HUDEP-2 (cell line): Measurements from ENCODE around the gene CHST6.
"Not testable (repeated sequence)": the region's sequence is repeated elsewhere in the genome, so short reads cannot be mapped to it uniquely, and the experiment has no call there.

Source experiments
- DNase-seq, 76 experiments: peaks; one replicate each; lab custom pipeline; 2025; ENCODE audit not compliant: unreplicated experiment in 76 of 76; lab: John Stamatoyannopoulos, UW

Gene CHST6

GRCh38 chr16:75495076-75495674 is at the start of gene CHST6:
CHST6 (minus strand) TSS chr16:75495441; CDS start chr16:75479828, 15,613 bp downstream.
- DNase-seq, result no peak

- DNase-seq, result not testable (repeated sequence)
These were observed 47.2 kb upstream of the CHST6 start for GRCh38 chr16:75542462-75542861.

- no peak for DNase-seq
These were observed 46.0 kb upstream of the CHST6 start for GRCh38 chr16:75541236-75541635.

GRCh38 chr16:75538882-75539565 is 43.8 kb upstream of the CHST6 start:
- DNase-seq, result not testable (repeated sequence)

- DNase-seq, result no peak
These were observed 42.5 kb upstream of the CHST6 start for GRCh38 chr16:75537776-75538175.

GRCh38 chr16:75535901-75536300 is 40.7 kb upstream of the CHST6 start, which contains the start of gene CHST5:
CHST5 (minus strand) TSS chr16:75536108; CDS start chr16:75530384, 5,724 bp downstream.
- DNase-seq, result no peak

GRCh38 chr16:75535211-75535843 is 40.1 kb upstream of the CHST6 start:
- no peak for DNase-seq

- no peak for DNase-seq
These were observed 39.4 kb upstream of the CHST6 start for GRCh38 chr16:75534560-75535205.

GRCh38 chr16:75532791-75533190 is 37.5 kb upstream of the CHST6 start:
- DNase-seq, result no peak

- no peak for DNase-seq
These were observed 37.0 kb upstream of the CHST6 start for GRCh38 chr16:75532142-75532765.

GRCh38 chr16:75529959-75530358 is 34.7 kb upstream of the CHST6 start:
- no peak for DNase-seq

- no peak for DNase-seq
These were observed 34.0 kb upstream of the CHST6 start for GRCh38 chr16:75529056-75529905.

- DNase-seq, result no peak
These were observed 32.6 kb upstream of the CHST6 start for GRCh38 chr16:75527825-75528299.

- no peak for DNase-seq
These were observed 31.0 kb upstream of the CHST6 start for GRCh38 chr16:75526032-75526790.

- no peak for DNase-seq
These were observed 23.9 kb upstream of the CHST6 start for GRCh38 chr16:75519175-75519574.

GRCh38 chr16:75516189-75516966 is 21.1 kb upstream of the CHST6 start:
- DNase-seq, result peak in 1 of 76 experiments; percentile 16

- no peak for DNase-seq
These were observed 19.1 kb upstream of the CHST6 start for GRCh38 chr16:75514296-75514695.

- DNase-seq, result no peak
These were observed 11.3 kb upstream of the CHST6 start for GRCh38 chr16:75506574-75506973.
